H4 (cell line): ENCODE results near the gene ATXN2L. TPM values are rescaled to one million over a fixed set of nuclear protein-coding genes. Genes with fewer than 3 reads are reported as not detected.
"Not testable (repeated sequence)": the region's sequence is repeated elsewhere in the genome, so short reads cannot be mapped to it uniquely, and the experiment has no call there.

ENCODE experiments used
- DNase-seq: peaks from one replicate; pipeline ENCODE4 v3.0.0-alpha.2; 2015; ENCODE audit warnings: low spot score
- total RNA-seq: library from RNA; depleted of rRNA; stranded (reverse); fragments of >200 nt; shearing (Covaris generic); gene quantifications from 2 replicates; pipeline ENCODE4 v1.2.3, GENCODE V29; 2014; rRNA removed

ATXN2L gene
- total RNA-seq: 27.2 and 31.0 TPM in 2 replicates

- peak; percentile 91 for DNase-seq
Measured at GRCh38 chr16:28822520-28823290, at the start of gene ATXN2L. Gene ATXN2L, plus strand, starts transcription at chr16:28822999. Its CDS starts 261 bp downstream, at chr16:28823260.

GRCh38 chr16:28781697-28782096 is 41.1 kb upstream of the ATXN2L start:
- DNase-seq: not testable (repeated sequence)

GRCh38 chr16:28782357-28782756 is 40.4 kb upstream of the ATXN2L start:
- not testable (repeated sequence) for DNase-seq

GRCh38 chr16:28802235-28803019 is 20.4 kb upstream of the ATXN2L start:
- DNase-seq: peak; percentile 74

- DNase-seq: not testable (repeated sequence)
Measured at GRCh38 chr16:28807445-28808120, 15.2 kb upstream of the ATXN2L start.

- DNase-seq: no peak
Measured at GRCh38 chr16:28820016-28820415, 2.8 kb upstream of the ATXN2L start.

- DNase-seq: not testable (repeated sequence)
Measured at GRCh38 chr16:28820546-28820945, 2.3 kb upstream of the ATXN2L start.

- DNase-seq: no peak
Measured at GRCh38 chr16:28821874-28822519, 802 bp upstream of the ATXN2L start.

GRCh38 chr16:28823291-28823872 is 583 bp downstream of the ATXN2L start:
- DNase-seq: no peak

GRCh38 chr16:28823873-28824716 is 1.3 kb downstream of the ATXN2L start:
- DNase-seq: peak; percentile 97

GRCh38 chr16:28824717-28824973 is 1.8 kb downstream of the ATXN2L start:
- no peak for DNase-seq

- DNase-seq: no peak
Measured at GRCh38 chr16:28826141-28826540, 3.3 kb downstream of the ATXN2L start.

GRCh38 chr16:28829747-28830146 is 6.9 kb downstream of the ATXN2L start:
- no peak for DNase-seq

GRCh38 chr16:28830531-28830930 is 7.7 kb downstream of the ATXN2L start:
- DNase-seq: no peak

- no peak for DNase-seq
Measured at GRCh38 chr16:28834349-28834748, 11.6 kb downstream of the ATXN2L start.

- DNase-seq: no peak
Measured at GRCh38 chr16:28834873-28835863, 12.4 kb downstream of the ATXN2L start.

GRCh38 chr16:28835864-28836760 is 13.3 kb downstream of the ATXN2L start:
- DNase-seq: no peak

GRCh38 chr16:28836761-28837064 is 13.9 kb downstream of the ATXN2L start:
- no peak for DNase-seq
